Measurements from ENCODE around the gene NUCB1. TPM values are rescaled to one million over a fixed set of nuclear protein-coding genes. Genes with fewer than 3 reads are reported as not detected.
"Not testable (repeated sequence)": the region's sequence is repeated elsewhere in the genome, so short reads cannot be mapped to it uniquely, and the experiment has no call there.

Gene NUCB1
- total RNA-seq, 2 donors from 2014 or later, result 432 to 441 TPM

- intact Hi-C loops (cut with DNase I), result no loop called here
These were observed 5.6 kb downstream of the NUCB1 start for GRCh38 chr19:48905664-48906063.

DNA sequence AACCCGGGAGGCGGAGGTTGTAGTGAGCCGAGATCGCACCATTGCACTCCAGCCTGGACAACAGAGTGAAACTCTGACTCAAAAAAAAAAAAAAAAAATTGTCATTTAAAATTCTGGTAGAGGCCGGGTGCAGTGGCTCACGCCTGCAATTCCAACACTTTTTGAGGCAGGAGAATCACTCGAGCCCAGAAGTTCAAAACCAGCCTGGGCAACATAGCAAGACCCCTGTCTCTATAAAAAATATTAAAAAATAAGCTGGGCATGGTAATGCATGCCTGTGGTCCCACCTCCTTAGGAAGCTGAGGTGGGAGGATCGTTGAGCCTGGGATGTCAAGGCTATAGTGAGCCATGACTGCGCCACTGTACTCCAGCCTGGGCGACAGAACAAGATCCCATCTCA is 6.2 kb downstream of the NUCB1 start:
- Histone ChIP-seq H3K27me3 (replicated peaks; ENCODE audit: insufficient read depth) (no peaks in the 10 kb centered on the region), H3K4me1 (replicated peaks) (no peaks in the 10 kb centered on the region), H3K9me3 (no peaks in the 10 kb centered on the region), H3K36me3 (no peaks in the 10 kb centered on the region), H3K4me3 (no peak overlapping the region), H3K27ac (no peak overlapping the region)
- WGBS, result 98% methylated on average over 10 of the region's 10 CpGs
- TF ChIP-seq POLR2AphosphoS5 (IDR thresholded peaks at IDR 0.05) (no peak), POLR2A (IDR thresholded peaks at IDR 0.05) (no peak)
- TF ChIP-seq, protein P1, sequence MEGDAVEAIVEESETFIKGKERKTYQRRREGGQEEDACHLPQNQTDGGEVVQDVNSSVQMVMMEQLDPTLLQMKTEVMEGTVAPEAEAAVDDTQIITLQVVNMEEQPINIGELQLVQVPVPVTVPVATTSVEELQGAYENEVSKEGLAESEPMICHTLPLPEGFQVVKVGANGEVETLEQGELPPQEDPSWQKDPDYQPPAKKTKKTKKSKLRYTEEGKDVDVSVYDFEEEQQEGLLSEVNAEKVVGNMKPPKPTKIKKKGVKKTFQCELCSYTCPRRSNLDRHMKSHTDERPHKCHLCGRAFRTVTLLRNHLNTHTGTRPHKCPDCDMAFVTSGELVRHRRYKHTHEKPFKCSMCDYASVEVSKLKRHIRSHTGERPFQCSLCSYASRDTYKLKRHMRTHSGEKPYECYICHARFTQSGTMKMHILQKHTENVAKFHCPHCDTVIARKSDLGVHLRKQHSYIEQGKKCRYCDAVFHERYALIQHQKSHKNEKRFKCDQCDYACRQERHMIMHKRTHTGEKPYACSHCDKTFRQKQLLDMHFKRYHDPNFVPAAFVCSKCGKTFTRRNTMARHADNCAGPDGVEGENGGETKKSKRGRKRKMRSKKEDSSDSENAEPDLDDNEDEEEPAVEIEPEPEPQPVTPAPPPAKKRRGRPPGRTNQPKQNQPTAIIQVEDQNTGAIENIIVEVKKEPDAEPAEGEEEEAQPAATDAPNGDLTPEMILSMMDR (IDR thresholded peaks at IDR 0.05), result no peak
- no peak for DNase-seq (ENCODE audit: low spot score)
- intact Hi-C loops (cut with DNase I), result no loop called here

More at GRCh38 chr19:48905664-48906063, 5.6 kb downstream of the NUCB1 start:
- Histone ChIP-seq H3K36me3 (no peaks in the 10 kb centered on the region), H3K27me3 (replicated peaks; ENCODE audit: insufficient read depth) (no peaks in the 10 kb centered on the region), H3K9me3 (no peaks in the 10 kb centered on the region), H3K4me3 (no peak overlapping the region), H3K27ac (no peak overlapping the region), H3K4me1 (replicated peaks) (no peaks in the 10 kb centered on the region)
- DNase-seq (ENCODE audit: low spot score), result no peak
- 88% methylated on average over 14 of the region's 14 CpGs for WGBS
- TF ChIP-seq POLR2A (IDR thresholded peaks at IDR 0.05), result no peak
- TF ChIP-seq POLR2AphosphoS5 (IDR thresholded peaks at IDR 0.05), result no peak
- TF ChIP-seq, protein P1 (IDR thresholded peaks at IDR 0.05), result no peak

DNA sequence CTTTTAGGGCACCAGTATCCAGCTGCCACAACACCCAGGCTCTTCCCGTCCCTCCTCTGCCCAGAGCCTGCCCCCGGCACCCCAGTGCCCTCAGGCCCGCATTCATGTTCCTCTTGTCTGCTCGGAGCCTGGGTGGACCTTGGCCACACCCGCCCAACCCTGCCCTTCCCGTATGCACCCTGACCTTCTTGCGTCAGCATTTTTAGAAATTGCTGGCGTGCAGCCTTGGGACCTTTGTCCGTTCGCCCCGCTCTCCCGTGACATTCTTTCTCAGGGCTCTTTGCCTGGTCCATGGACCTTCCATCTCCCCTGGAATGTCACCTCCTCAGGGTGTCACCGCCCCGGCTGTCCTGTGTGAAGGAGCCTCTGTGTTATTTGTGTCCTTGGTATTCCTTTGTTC is 7.6 kb downstream of the NUCB1 start:
- Histone ChIP-seq H3K36me3 (peaks cover 0 to 6% of the 10 kb centered on the region in 2 donors), H3K27ac (no peak overlapping the region), H3K4me3 (no peak overlapping the region), H3K27me3 (replicated peaks; ENCODE audit: insufficient read depth) (no peaks in the 10 kb centered on the region), H3K4me1 (replicated peaks) (no peaks in the 10 kb centered on the region), H3K9me3 (no peaks in the 10 kb centered on the region)
- no peak for DNase-seq (ENCODE audit: low spot score)
- TF ChIP-seq, protein P1 (IDR thresholded peaks at IDR 0.05), result no peak
- TF ChIP-seq POLR2A (IDR thresholded peaks at IDR 0.05), result no peak
- no peak for TF ChIP-seq POLR2AphosphoS5 (IDR thresholded peaks at IDR 0.05)
- WGBS, result 91% methylated on average over 14 of the region's 14 CpGs
- intact Hi-C loops (cut with DNase I), result no loop called here

DNA sequence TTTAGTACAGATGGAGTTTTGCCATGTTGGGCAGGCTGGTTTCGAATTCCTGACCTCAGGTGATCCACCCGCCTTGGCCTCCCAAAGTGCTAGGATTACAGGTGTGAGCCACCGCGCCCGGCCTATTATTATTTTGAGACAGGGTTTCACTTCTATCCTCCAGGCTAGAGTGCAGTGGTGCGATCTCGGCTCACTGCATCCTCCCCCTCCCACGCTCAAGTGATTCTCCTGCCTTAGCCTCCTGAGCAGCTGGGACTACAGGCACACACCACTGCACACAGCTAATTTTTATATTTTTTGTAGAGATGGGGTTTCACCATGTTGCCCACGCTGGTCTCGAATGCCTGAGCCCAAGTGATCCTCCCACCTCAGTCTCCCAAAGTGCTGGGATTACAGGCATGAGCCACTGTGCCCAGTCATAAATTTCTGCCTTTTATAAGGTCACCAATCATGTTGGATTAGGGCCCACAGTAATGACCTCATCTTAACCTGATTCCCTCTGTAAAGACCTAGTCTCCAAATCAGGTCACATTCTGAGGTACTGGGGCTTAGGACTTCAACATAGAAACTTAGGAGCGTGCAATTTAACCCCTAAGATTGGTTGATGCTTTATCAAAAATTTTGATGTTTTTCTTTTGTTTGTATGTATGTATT is 9.4 kb downstream of the NUCB1 start:
- H3K27ac ChIP-seq; H3K4me1 ChIP-seq (replicated peaks); H3K4me3 ChIP-seq; DNase-seq (ENCODE audit: low spot score); intact Hi-C loops (cut with DNase I); H3K9me3 ChIP-seq; H3K27me3 ChIP-seq (replicated peaks; ENCODE audit: insufficient read depth): not testable (repeated sequence)
- 97% methylated on average over 11 of the region's 11 CpGs for WGBS
- peaks cover 0 to 15% of the 10 kb centered on the region in 2 donors for H3K36me3 ChIP-seq

DNA sequence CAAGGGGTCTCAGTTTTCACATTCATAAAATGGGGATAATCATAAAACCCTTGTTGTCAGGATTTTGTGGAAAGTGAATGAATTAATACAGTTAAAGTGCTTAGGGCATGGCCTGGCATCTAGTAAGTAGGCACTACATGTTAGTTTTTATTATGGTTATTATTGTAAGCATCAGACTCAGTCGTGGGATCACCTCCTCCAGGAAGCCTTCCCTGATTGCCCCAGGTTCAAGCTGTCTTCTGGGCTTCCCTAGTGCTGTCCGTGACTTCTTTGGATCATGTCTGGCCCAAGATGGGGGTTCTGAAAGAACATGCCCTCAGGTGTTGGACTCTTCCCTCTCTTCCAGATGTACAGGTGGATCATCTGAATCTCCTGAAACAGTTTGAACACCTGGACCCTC is 10.7 kb downstream of the NUCB1 start:
- DNase-seq (ENCODE audit: low spot score), result no peak
- intact Hi-C loops (cut with DNase I), result no loop called here
- 90% methylated on average over 2 of the region's 2 CpGs for WGBS
- Histone ChIP-seq H3K36me3 (peaks cover 0 to 15% of the 10 kb centered on the region in 2 donors), H3K9me3 (no peaks in the 10 kb centered on the region), H3K27ac (no peak overlapping the region), H3K4me1 (replicated peaks) (no peaks in the 10 kb centered on the region), H3K27me3 (replicated peaks; ENCODE audit: insufficient read depth) (no peaks in the 10 kb centered on the region), H3K4me3 (no peak overlapping the region)
- no peak for TF ChIP-seq POLR2A (IDR thresholded peaks at IDR 0.05)
- TF ChIP-seq POLR2AphosphoS5 (IDR thresholded peaks at IDR 0.05), result no peak
- TF ChIP-seq, protein P1 (IDR thresholded peaks at IDR 0.05), result no peak
